Nephron (organoid): ENCODE data around the gene CDK19.

ENCODE experiments used
- H3K27ac Mint-ChIP-seq, 3 experiments: 2 replicates each; pipeline ENCODE4 v1.8.0; 2020; ENCODE audit warnings: mixed read lengths in 3 of 3, mild to moderate bottlenecking in 2 of 3, moderate library complexity in 1 of 3
- H3K27me3 Mint-ChIP-seq: 2 replicates; pipeline ENCODE4 v1.8.0; 2021; ENCODE audit warnings: low read depth, mild to moderate bottlenecking, moderate library complexity, mixed read lengths
- H3K36me3 Mint-ChIP-seq: 2 replicates; pipeline ENCODE4 v1.8.0; 2020; ENCODE audit warnings: low read depth, mixed read lengths
- H3K4me1 Mint-ChIP-seq: 2 replicates; pipeline ENCODE4 v1.8.0; 2020; ENCODE audit warnings: mixed read lengths
- H3K4me3 Mint-ChIP-seq, 3 experiments: 2 replicates each; pipeline ENCODE4 v1.8.0; 2020; ENCODE audit warnings: mild to moderate bottlenecking in 3 of 3, mixed read lengths in 3 of 3, moderate library complexity in 2 of 3
- H3K9me3 Mint-ChIP-seq: 2 replicates; pipeline ENCODE4 v1.8.0; 2020; ENCODE audit warnings: mixed read lengths
- TF ChIP-seq, protein P1 (sequence below), 3 experiments: fragments of 200-600 bp; sonication (generic); IDR thresholded peaks; one replicate each; pipeline ENCODE4 v1.5.0; 2021; ENCODE audit warnings: antibody characterized with exemption in 3 of 3; ENCODE audit not compliant: unreplicated experiment in 3 of 3

CDK19 gene

DNA sequence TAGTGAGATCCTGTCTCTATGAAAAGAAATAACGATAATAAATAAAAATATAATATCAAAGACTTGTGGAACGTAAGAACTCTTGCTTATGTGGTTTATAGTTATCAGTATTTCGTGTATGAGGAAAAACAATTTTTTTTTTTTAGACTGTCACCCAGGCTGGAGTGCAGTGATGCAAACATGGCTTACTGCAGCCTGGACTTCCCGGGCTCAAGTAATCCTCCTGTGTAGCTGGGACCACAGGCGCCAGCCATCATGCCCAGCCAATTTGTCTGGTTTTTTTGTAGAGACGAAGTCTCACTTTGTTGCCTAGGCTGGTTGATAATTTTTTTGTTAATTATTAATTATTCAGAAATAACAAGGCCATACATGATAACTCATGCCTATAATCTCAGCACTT is 18.6 kb upstream of the CDK19 start:
- H3K9me3 Mint-ChIP-seq = no peaks in the 10 kb centered on the region
- TF ChIP-seq, protein P1, sequence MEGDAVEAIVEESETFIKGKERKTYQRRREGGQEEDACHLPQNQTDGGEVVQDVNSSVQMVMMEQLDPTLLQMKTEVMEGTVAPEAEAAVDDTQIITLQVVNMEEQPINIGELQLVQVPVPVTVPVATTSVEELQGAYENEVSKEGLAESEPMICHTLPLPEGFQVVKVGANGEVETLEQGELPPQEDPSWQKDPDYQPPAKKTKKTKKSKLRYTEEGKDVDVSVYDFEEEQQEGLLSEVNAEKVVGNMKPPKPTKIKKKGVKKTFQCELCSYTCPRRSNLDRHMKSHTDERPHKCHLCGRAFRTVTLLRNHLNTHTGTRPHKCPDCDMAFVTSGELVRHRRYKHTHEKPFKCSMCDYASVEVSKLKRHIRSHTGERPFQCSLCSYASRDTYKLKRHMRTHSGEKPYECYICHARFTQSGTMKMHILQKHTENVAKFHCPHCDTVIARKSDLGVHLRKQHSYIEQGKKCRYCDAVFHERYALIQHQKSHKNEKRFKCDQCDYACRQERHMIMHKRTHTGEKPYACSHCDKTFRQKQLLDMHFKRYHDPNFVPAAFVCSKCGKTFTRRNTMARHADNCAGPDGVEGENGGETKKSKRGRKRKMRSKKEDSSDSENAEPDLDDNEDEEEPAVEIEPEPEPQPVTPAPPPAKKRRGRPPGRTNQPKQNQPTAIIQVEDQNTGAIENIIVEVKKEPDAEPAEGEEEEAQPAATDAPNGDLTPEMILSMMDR (IDR thresholded peaks at IDR 0.05; ENCODE audit: unreplicated experiment in 3 of 3) = no peak
- no peaks in the 10 kb centered on the region for H3K36me3 Mint-ChIP-seq
- H3K4me1 Mint-ChIP-seq = no peaks in the 10 kb centered on the region
- H3K27me3 Mint-ChIP-seq = no peaks in the 10 kb centered on the region
- no peak overlapping the region for H3K4me3 Mint-ChIP-seq
- no peak overlapping the region for H3K27ac Mint-ChIP-seq

DNA sequence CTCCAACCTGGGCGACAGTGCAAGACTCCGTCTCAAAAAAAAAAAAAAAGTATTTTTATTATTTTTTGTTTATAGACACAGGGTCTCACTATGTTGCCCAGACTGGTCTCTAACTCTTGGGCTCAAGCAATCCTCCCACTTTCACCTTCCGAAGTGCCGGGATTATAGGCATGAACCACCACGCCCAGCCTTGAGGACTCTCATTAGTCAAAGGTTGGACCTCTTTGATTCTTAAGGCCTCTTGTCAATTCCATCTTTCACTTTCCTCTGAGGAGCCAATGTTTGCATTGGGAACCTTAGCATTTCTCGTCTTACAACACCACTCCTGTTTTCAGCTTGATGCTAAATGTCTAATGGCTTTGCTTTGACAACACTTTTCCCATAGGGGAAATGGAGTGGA is 16.1 kb upstream of the CDK19 start:
- H3K27me3 Mint-ChIP-seq = no peaks in the 10 kb centered on the region
- no peaks in the 10 kb centered on the region for H3K4me1 Mint-ChIP-seq
- H3K9me3 Mint-ChIP-seq = no peaks in the 10 kb centered on the region
- no peaks in the 10 kb centered on the region for H3K36me3 Mint-ChIP-seq
- TF ChIP-seq, protein P1 (IDR thresholded peaks at IDR 0.05; ENCODE audit: unreplicated experiment in 3 of 3) = no peak
- no peak overlapping the region for H3K27ac Mint-ChIP-seq
- H3K4me3 Mint-ChIP-seq = no peak overlapping the region

DNA sequence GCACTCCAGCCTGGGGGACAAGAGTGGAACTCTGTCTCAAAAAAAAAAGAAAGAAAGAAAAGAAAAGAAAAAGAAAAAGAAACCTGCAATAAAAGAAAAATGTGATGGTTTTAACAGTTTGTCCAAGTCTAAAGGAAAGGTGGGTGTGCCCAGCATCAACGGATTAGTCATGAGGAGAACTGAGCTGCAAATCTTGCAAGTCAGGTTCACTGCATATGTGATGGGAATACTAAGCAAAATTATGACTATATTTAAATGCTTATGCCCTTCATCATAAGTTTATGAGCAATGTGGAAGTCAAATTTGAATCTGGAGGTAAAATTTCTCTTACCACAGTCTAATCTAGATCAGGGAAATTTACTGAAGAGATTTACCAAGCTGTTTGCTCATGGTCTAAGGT is 13.1 kb upstream of the CDK19 start:
- H3K27ac Mint-ChIP-seq = no peak overlapping the region

DNA sequence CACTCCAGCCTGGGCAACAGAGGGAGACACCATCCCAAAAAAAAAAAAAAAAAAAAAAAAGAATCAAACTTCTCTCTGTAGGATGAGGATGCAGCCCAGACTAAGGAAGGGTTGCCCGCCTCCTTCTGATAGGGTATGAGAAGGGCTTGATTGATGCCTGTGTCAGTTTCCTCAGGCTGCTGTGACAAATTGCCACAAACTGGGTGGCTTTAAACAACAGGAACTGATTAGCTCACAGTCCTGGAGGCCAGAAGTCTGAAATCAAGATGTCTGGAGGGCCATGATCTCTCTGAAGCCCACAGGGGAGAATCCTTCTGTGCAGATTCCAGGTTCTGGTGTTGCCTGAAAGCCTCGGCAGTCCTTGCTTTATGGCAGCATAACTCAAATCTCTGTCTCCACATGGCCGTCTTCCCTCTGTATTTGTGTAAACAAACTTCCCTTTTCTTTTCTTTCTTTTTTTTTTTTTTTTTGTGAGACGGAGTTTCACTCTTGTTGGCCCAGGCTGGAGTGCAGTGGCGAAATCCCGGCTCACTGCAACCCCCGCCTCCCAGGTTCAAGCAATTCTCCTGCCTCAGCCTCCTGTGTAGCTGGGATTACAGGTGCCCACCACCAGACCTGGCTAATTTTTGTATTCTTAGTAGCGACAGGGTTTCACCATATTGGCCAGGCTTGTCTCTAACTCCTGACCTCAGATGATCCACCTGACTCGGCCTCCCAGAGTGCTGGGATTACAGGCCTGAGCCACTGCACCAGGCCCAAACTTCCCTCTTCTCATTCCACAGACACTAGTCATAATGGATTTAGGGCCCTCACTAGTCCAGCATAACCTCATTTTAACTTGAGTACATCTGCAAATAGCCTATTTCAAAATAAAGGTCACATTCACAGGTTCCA is 11.2 kb upstream of the CDK19 start:
- no peaks in the 10 kb centered on the region for H3K36me3 Mint-ChIP-seq
- no peak overlapping the region for H3K4me3 Mint-ChIP-seq
- peaks cover 6% of the 10 kb centered on the region for H3K4me1 Mint-ChIP-seq
- no peaks in the 10 kb centered on the region for H3K27me3 Mint-ChIP-seq
- H3K27ac Mint-ChIP-seq = no peak overlapping the region
- H3K9me3 Mint-ChIP-seq = no peaks in the 10 kb centered on the region
- TF ChIP-seq, protein P1 (IDR thresholded peaks at IDR 0.05; ENCODE audit: unreplicated experiment in 3 of 3) = no peak

More for the DNA sequence above, 13.1 kb upstream of the CDK19 start:
- Mint-ChIP-seq H3K36me3 (no peaks in the 10 kb centered on the region), H3K4me3 (no peak overlapping the region), H3K27me3 (no peaks in the 10 kb centered on the region), H3K9me3 (no peaks in the 10 kb centered on the region), H3K4me1 (no peaks in the 10 kb centered on the region)
- TF ChIP-seq, protein P1 (IDR thresholded peaks at IDR 0.05; ENCODE audit: unreplicated experiment in 3 of 3) = no peak

- no peaks in the 10 kb centered on the region for H3K27me3 Mint-ChIP-seq
- H3K9me3 Mint-ChIP-seq = no peaks in the 10 kb centered on the region
- no peaks in the 10 kb centered on the region for H3K36me3 Mint-ChIP-seq
- TF ChIP-seq, protein P1 (IDR thresholded peaks at IDR 0.05; ENCODE audit: unreplicated experiment in 3 of 3) = no peak
- H3K4me1 Mint-ChIP-seq = peaks cover 6% of the 10 kb centered on the region
- no peak overlapping the region for H3K4me3 Mint-ChIP-seq
- H3K27ac Mint-ChIP-seq = no peak overlapping the region
Observed at GRCh38 chr6:110823146-110823545, 7.9 kb upstream of the CDK19 start.

DNA sequence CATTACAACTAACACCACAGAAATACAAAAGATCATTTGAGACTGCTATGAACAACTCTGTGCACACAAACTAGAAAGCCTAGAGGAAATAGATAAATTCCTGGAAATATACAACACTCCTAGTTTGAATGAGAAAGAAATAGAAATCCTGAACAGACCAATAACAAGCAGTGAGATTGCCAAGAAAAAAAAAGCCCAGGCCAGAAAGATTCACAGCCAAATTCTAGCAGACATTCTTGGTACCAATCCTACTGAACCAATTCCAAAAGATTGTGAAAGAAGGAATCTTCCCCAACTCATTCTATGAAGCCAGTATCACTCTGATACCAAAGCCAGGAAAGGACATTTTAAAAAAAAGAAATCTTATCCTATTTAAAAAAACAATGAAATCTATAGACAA is 7.0 kb upstream of the CDK19 start:
- H3K9me3 Mint-ChIP-seq = no peaks in the 10 kb centered on the region
- no peak overlapping the region for H3K4me3 Mint-ChIP-seq
- peak overlapping the region in 1 of 3 experiments; percentile 36 for H3K27ac Mint-ChIP-seq
- no peaks in the 10 kb centered on the region for H3K27me3 Mint-ChIP-seq
- peaks cover 6% of the 10 kb centered on the region for H3K4me1 Mint-ChIP-seq
- TF ChIP-seq, protein P1 (IDR thresholded peaks at IDR 0.05; ENCODE audit: unreplicated experiment in 3 of 3) = no peak
- no peaks in the 10 kb centered on the region for H3K36me3 Mint-ChIP-seq
